GM10266 (cell line): ENCODE measurements around the gene PTPRA.
"Not testable (repeated sequence)": the region's sequence is repeated elsewhere in the genome, so short reads cannot be mapped to it uniquely, and the experiment has no call there.

Experiments
- DNase-seq: peaks from one replicate; pipeline ENCODE4 v3.0.0; 2012; ENCODE audit errors: extremely low spot score
- TF ChIP-seq, protein P1 (sequence below): IDR thresholded peaks from 2 replicates; pipeline ENCODE4 v1.5.1; 2012; ENCODE audit warnings: mild to moderate bottlenecking, low read depth; ENCODE audit not compliant: control insufficient read depth, insufficient read depth; ENCODE audit errors: missing control alignments

Gene PTPRA

GRCh38 chr20:3059489-3059888 lies 186.2 kb downstream of the PTPRA start:
- TF ChIP-seq, protein P1, sequence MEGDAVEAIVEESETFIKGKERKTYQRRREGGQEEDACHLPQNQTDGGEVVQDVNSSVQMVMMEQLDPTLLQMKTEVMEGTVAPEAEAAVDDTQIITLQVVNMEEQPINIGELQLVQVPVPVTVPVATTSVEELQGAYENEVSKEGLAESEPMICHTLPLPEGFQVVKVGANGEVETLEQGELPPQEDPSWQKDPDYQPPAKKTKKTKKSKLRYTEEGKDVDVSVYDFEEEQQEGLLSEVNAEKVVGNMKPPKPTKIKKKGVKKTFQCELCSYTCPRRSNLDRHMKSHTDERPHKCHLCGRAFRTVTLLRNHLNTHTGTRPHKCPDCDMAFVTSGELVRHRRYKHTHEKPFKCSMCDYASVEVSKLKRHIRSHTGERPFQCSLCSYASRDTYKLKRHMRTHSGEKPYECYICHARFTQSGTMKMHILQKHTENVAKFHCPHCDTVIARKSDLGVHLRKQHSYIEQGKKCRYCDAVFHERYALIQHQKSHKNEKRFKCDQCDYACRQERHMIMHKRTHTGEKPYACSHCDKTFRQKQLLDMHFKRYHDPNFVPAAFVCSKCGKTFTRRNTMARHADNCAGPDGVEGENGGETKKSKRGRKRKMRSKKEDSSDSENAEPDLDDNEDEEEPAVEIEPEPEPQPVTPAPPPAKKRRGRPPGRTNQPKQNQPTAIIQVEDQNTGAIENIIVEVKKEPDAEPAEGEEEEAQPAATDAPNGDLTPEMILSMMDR: no peak
- DNase-seq: no peak

DNA sequence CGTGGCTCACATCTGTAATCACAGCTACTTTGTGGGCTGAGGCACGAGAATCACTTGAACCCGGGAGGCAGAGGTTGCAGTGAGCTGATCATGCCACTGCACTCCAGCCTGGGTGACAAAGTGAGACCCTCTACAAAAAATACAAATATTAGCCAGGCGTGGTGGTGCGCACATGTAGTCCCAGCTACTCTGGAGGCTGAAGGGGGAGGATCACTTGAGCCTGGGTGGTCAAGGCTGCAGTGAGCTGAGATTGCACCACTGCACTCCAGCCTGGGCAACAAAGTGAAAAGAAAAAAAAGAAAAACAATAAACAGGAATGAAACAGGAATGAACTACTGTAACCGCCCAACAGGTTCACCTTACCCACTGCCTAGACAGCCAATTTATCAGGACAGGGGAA lies 190.8 kb downstream of the PTPRA start:
- DNase-seq: not testable (repeated sequence)

DNA sequence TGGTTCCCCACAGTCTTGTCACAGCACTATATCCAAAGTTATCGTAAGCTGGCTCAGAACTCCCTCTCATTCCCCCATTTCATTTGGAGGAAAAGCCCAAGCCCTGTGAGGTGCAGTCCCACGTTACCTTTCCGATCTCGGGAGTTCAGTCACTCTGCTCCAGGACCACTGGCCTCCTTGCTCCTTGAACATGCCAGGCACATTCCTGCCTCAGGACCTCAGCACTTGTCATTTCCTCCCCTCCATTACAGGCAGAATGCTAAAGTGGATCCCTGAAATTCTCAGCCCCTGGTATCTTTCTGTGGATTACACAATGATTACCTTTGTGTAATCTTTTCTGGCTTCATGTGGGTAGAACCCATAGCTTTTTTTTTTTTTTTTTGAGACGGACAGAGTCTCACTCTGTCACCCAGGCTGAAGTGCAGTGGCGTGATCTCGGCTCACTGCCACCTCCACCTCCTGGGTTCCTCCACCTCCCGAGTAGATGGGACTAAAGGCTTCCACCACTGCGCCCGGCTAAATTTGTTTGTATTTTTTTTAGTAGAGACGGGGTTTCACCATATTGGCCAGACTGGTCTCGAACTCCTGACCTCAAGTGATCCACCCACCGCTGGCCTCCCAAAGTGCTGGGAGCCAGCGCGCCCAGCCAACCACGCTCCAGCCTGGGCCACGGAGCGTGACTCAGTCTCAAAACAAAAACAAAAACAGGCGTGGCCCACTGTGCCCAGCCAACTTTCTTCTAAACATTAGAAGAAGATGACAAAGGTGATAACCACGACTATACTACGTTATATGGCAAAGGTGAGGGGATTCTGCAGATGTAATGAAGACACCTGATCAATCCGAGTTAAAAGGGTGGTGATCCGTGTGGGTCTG lies 194.1 kb downstream of the PTPRA start:
- DNase-seq: no peak
- TF ChIP-seq, protein P1: no peak

DNA sequence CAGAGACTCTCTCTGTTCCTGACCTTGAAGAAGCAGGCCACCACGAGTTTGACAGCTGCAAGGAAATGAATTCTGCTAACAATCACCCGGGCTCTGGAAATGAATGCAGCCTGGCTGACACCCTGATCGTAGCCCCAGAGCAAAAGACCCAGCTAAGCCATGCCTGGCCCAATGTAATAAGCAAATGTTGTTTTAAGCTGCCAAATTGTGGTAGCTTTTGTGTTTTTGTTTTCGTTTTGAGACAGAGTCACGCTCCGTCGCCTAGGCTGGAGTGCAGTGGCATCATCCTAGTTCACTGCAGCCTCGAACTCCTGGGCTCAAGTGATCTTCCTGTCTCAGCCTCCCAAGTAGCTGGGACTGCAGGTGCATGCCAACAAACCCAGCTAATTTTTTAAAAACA lies 194.8 kb downstream of the PTPRA start:
- DNase-seq: no peak

DNA sequence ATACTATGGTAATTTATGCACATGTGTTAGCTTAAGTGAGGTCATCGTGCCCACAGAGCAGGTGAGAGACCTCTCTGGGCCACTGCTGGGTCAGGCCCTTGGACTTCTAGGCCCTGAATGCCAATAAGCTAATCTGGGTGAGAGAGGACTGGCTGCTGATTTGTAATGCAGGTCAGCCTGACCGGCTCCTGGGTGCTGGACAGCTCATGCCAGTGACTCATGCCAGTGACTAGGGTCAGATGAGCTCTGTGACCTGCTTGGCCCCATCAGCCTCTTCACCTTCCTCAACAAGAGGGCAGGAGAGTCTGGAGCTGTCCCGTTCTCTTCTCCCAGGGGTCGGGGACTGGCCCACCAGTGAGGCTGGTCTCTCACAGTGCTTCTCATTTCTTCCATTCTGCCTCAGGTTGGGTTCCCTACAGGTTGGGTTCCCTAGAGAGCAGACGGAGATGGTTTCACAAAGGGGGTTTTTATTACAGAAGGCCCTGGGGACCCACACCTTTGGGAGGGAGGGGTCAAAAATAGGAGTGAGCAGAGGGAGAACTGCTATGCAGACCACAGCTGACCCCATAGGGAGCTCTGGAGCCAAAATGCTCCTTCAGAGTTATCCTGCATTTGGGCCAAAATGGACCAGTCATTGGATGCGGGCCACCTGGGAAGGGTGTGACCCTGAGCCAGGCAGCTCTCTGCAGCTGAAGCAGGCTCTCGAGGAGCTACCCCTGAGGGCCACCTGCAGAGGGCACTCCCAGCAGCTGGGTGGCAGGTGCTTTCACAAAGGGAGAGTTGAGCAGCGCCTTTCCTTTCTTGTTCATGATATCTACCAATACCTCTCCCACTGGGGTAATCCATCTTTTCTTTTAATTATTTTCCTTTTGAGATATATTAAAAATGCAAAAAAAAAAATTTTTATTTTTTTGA lies 196.0 kb downstream of the PTPRA start:
- no peak for DNase-seq

More for the DNA sequence above, 194.8 kb downstream of the PTPRA start:
- TF ChIP-seq, protein P1: no peak

DNA sequence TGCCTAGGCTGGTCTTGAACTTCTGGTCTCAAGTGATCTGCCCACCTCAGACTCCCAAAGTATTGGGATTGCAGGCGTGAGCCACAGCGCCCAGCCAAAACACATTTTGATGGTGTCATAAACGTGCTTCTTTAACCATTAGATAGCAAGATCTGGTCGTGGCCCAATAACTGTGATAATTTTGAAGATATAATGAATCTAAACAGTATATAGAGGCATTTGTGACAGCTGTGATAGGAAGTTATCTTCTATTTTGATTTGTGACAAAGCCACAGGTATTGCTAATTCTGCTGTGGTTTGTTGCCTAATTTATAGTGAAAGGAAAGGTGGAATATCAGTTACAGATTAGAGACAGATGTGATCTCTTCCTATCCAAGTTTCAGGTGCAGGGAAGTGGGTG lies 197.4 kb downstream of the PTPRA start:
- no peak for DNase-seq
- TF ChIP-seq, protein P1: no peak

More for the DNA sequence above, 196.0 kb downstream of the PTPRA start:
- TF ChIP-seq, protein P1: peak; percentile 41

- DNase-seq: no peak
- TF ChIP-seq, protein P1: no peak
Observed at GRCh38 chr20:3071266-3071609, 198.0 kb downstream of the PTPRA start.
